NCI-H82 treated with DMSO at 0.1 percent for 48 hours (cell line): ENCODE data around the gene NTMT2.
A peak's percentile ranks its signal among the peaks of the same experiment; 100 is the strongest.
"Not testable (repeated sequence)": the region's sequence is repeated elsewhere in the genome, so short reads cannot be mapped to it uniquely, and the experiment has no call there.

Experiments
- DNase-seq: peaks from one replicate; lab custom pipeline; 2025; ENCODE audit not compliant: unreplicated experiment; lab: John Stamatoyannopoulos, UW

The NTMT2 gene

GRCh38 chr1:170145770-170146676, at the start of gene NTMT2:
NTMT2 (plus strand) TSS chr1:170145959; CDS start chr1:170146108, 149 bp downstream.
- no peak for DNase-seq

GRCh38 chr1:170095976-170096748, 49.6 kb upstream of the NTMT2 start:
- DNase-seq, result peak; percentile 89

- peak; percentile 85 for DNase-seq
These were observed 48.9 kb upstream of the NTMT2 start for GRCh38 chr1:170096806-170097340.

DNA sequence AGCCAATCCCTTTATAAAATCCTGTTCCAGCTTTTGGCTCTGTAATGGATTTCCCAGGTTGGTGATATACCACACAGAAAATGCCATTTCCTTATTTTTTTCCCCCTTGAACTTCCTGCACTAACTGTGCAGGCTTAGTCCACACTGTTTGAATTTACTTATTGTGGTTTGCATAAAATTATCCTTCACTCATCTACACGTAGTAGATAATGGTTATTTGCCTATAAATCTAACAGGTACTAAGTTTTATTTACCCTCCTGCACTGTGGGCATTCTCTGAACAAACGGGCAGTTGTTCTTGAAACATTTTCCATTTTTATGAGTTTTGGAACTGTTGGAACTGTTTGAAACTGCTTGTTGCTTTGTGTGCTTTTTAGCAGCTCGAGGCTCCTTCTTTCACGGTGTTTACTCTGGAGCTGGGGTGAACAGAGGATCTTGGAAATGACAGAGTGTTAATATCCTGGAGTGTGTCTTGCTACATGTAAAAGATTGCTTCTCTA, 48.3 kb upstream of the NTMT2 start:
- DNase-seq, result no peak

GRCh38 chr1:170113140-170113539, 32.6 kb upstream of the NTMT2 start:
- not testable (repeated sequence) for DNase-seq

- DNase-seq, result no peak
These were observed 30.9 kb upstream of the NTMT2 start for GRCh38 chr1:170114906-170115305.

- no peak for DNase-seq
These were observed 23.4 kb upstream of the NTMT2 start for GRCh38 chr1:170122366-170122765.

DNA sequence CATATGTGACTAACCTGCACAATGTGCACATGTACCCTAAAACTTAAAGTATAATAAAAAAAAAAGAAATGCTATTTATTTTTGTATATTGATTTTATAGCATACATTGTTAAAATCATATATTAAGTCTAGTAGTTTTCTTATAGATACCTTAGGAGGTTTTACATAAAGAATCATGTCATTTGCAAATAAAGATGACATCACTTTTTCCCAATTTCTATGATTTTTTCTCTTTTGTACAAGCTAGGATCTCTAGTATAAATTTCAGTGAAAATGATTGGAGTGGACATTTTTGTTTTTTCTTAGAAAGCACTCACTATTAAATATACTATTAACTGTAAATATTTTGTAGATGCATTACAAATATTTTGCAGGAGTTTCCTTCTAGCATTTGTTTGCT, 20.5 kb upstream of the NTMT2 start:
- no peak for DNase-seq

DNA sequence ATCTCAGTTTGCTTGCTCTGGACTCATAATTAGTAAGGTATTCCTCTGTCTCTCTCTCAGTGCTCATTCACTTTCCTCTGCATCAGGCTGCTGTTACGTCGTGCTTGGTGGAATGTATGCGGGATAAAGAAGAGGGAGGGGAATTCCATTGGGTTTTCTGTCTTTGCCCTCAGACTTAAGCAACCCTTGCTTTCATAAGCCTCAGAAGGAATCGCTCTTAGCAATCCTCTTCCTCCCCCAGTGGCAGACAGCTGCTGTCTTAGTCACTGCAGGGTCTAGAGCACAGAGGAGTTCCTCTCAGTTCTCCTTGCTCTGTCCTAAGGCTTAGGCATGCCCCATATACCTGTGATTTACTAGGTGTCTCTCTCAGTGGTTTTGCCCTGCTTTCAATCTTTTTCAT, 19.1 kb upstream of the NTMT2 start:
- DNase-seq, result no peak

GRCh38 chr1:170131450-170131849, 14.3 kb upstream of the NTMT2 start:
- no peak for DNase-seq

- DNase-seq, result no peak
These were observed 13.8 kb upstream of the NTMT2 start for GRCh38 chr1:170131984-170132383.

DNA sequence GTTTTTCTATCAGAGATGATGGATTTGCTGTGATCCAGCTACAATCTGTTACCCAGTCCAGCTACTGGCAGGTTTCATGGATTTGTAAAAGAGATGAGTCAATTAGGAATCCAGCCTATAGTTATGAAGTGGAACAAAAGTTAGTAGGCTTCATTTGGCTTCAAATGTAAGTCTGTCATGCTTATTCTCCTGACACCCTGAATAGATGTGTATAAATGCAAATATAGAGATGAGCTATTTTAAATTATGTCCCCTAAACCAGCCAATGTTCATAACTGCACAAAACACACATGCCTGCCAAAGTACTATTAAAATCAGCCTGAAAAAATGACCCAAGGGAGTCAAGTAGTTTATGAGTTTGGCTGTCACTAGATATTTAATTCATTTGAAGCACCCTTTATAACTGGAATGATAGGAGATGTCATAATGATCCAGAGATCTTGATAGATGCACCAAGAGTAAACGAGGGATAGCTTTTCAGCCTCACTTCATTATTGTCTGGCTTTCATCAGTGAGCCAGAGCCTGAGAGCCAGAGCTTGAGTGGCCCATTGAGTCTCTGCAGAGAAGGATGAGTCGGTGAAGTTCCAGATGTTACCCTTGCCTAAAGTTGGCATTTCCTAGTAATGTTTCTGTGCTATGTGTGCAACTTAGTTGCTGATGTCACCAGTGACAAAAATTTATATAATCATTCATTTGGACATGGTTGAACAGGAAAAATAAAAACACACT, 11.8 kb upstream of the NTMT2 start:
- no peak for DNase-seq

- DNase-seq, result no peak
These were observed 11.2 kb upstream of the NTMT2 start for GRCh38 chr1:170134521-170134920.

DNA sequence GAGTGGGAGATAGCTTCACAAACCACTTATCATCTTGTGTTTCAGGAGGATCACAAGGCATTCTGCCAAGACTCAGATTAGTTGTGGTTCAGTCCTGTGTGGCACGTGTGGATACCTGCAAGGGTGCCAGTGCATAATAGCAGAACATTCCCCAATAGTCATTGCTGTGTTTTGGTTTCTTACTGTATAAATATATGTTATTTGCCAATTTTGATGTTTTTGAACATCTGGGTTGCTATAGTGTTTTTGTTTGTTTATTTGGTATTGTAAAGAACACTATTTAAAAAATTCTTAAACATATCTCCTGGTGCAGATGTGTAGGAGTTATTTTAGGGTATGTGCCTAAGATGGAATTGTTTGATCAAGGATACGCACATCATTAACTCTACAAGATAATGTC, 5.4 kb upstream of the NTMT2 start:
- DNase-seq, result no peak

DNA sequence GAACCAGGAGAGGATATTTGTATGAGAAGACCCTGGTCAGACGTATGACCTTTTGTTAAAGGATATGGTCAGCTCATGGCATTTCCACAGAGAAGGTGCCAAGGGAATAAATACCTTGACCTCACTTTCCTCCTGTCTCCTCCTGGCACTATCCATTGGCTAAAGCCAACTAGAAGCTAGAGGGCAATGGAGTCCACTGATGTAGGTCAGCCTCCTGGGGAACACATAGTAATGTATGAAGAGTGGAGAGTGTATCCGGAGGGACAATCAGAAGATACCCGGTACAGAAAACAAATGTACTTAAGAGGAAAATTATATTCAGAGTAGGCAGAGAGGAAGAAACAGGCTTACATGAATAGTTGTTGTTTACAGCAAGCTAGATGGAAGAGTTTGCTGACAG, 698 bp upstream of the NTMT2 start:
- DNase-seq, result no peak

GRCh38 chr1:170146720-170147263, 1.0 kb downstream of the NTMT2 start:
- DNase-seq, result no peak

DNA sequence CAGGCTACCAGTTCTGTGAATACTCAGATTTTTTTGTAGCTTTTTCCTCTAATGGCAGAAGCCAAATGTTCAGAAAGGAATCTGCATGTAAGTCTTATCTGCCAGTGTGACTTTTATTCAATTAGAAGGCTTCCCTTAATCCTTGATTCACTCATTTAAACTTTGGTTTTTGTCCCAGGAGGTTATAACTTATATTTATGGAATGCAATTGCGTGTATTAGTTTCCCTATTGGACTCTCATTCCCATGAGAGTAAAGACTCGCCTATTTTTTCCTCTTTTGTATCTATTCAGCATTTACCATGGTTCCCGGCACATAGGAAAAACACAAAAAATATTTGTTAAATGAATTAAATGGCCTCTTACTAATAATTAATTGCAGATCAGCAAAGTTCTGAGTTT, 3.5 kb downstream of the NTMT2 start:
- no peak for DNase-seq

- DNase-seq, result no peak
These were observed 4.3 kb downstream of the NTMT2 start for GRCh38 chr1:170150016-170150415.

- no peak for DNase-seq
These were observed 5.2 kb downstream of the NTMT2 start for GRCh38 chr1:170150921-170151320.

- DNase-seq, result no peak
These were observed 7.7 kb downstream of the NTMT2 start for GRCh38 chr1:170153417-170153816.

DNA sequence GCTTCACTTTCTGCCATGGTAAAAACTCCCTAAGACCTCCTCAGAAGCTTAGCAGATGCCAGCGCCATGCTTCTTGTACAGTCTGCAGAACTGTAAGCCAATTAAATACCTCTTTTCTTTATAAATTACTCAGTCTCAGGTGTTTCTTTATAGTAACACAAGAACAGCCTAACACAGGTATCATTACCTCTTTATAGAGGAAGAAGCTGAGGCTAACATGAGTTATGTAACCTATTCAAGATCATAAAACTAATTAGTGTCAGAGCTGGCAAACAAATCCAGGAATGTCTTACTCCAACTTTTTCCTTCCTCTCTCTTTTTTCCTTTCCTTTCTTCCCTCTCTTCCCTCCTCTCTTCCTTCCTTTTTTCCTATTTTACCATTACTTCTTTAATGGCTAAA, 9.3 kb downstream of the NTMT2 start:
- no peak for DNase-seq
